Right lobe of liver (tissue), 4 donors: Measurements from ENCODE around the gene NCKAP5.

Source experiments
- CTCF ChIP-seq, 4 donors: fragments of 200-600 bp in 3 of 4; fragments of 450-650 bp in 1 of 4; IDR thresholded peaks; one replicate each; pipeline versions ENCODE4 v1.5.1 to v1.8.0; 2016 to 2022; ENCODE audit warnings: antibody characterized with exemption in 4 of 4, mild to moderate bottlenecking in 2 of 4
- POLR2A ChIP-seq: fragments of 450-650 bp; IDR thresholded peaks from one replicate; pipeline ENCODE4 v1.6.1; 2017; ENCODE audit warnings: antibody characterized with exemption, mild to moderate bottlenecking
- donor health status: DM: no; HTN: no; CAD: no.
- donor health status: DM: no; HTN: no; CAD: no.
- donor health status: DM: no; HTN: yes; CAD: no.

- no peak for TF ChIP-seq CTCF (IDR thresholded peaks at IDR 0.05)
- no peak for TF ChIP-seq POLR2A
Observed at GRCh38 chr2:133053541-133053940, 514.7 kb downstream of the NCKAP5 start.
